Mesenchymal stem cell (in vitro differentiated cells and primary cell): ENCODE measurements around the gene TMEM253.

ENCODE experiments used
- DNase-seq: peaks from one replicate; pipeline ENCODE4 v3.0.0-alpha.2; 2013
- H2AFZ ChIP-seq: one replicate; pipeline ENCODE4 v1.6.1; 2013; ENCODE audit warnings: low read depth, mild to moderate bottlenecking, control low read depth, inconsistent platforms, low read length, moderate library complexity
- H2AK5ac ChIP-seq: 2 replicates; pipeline ENCODE4 v1.6.1; 2013; ENCODE audit warnings: low read length, moderate library complexity, mild to moderate bottlenecking, inconsistent platforms; ENCODE audit not compliant: severe bottlenecking
- H2BK120ac ChIP-seq: one replicate; pipeline ENCODE4 v1.6.1; 2013; ENCODE audit warnings: low read depth, mild to moderate bottlenecking, inconsistent platforms, low read length, moderate library complexity
- H2BK12ac ChIP-seq, 2 experiments: one replicate each; pipeline ENCODE4 v1.6.1; 2013; ENCODE audit warnings: inconsistent platforms in 2 of 2, low read length in 2 of 2, mild to moderate bottlenecking in 2 of 2, moderate library complexity in 2 of 2, control low read depth in 1 of 2
- H2BK15ac ChIP-seq: one replicate; pipeline ENCODE4 v1.6.1; 2013; ENCODE audit warnings: mild to moderate bottlenecking, low read depth, inconsistent platforms; ENCODE audit not compliant: poor library complexity, severe bottlenecking
- H2BK5ac ChIP-seq: 2 replicates; pipeline ENCODE4 v1.6.1; 2013; ENCODE audit warnings: low read depth, mild to moderate bottlenecking, low read length, control low read depth, inconsistent platforms; ENCODE audit not compliant: poor library complexity, severe bottlenecking
- H3K14ac ChIP-seq, 2 experiments: one replicate each; pipeline ENCODE4 v1.6.1; 2013; ENCODE audit warnings: inconsistent platforms in 2 of 2, low read length in 2 of 2, control low read depth in 1 of 2, mild to moderate bottlenecking in 1 of 2, moderate library complexity in 1 of 2
- H3K18ac ChIP-seq, 2 experiments: one replicate each; pipeline ENCODE4 v1.6.1; 2013; ENCODE audit warnings: inconsistent platforms in 2 of 2, low read length in 2 of 2, control low read depth in 1 of 2, low read depth in 1 of 2, mild to moderate bottlenecking in 1 of 2
- H3K23ac ChIP-seq, 2 experiments: one replicate each; pipeline ENCODE4 v1.6.1; 2013; ENCODE audit warnings: inconsistent platforms in 2 of 2, low read length in 2 of 2, mild to moderate bottlenecking in 2 of 2, moderate library complexity in 2 of 2, control low read depth in 1 of 2
- H3K27ac ChIP-seq: 2 replicates; pipeline ENCODE4 v1.5.1; 2013; ENCODE audit warnings: mild to moderate bottlenecking, moderate library complexity, low read length, control low read depth, inconsistent platforms; ENCODE audit not compliant: poor library complexity, severe bottlenecking
- H3K27me3 ChIP-seq, 2 experiments: 2 replicates each; pipeline versions ENCODE4 v1.6.1 to v1.7.0; 2013; ENCODE audit warnings: low read length in 2 of 2, mild to moderate bottlenecking in 2 of 2, moderate library complexity in 2 of 2, control low read depth in 1 of 2, inconsistent platforms in 1 of 2; ENCODE audit not compliant: control insufficient read depth in 1 of 2, insufficient read depth in 1 of 2
- H3K36me3 ChIP-seq, 2 experiments: 2 replicates each; pipeline versions ENCODE4 v1.6.1 to v1.7.0; 2013; ENCODE audit warnings: low read length in 2 of 2, control low read depth in 1 of 2, inconsistent platforms in 1 of 2, low read depth in 1 of 2, mild to moderate bottlenecking in 1 of 2; ENCODE audit not compliant: insufficient read depth in 2 of 2, control insufficient read depth in 1 of 2
- H3K4ac ChIP-seq, 2 experiments: one replicate each; pipeline ENCODE4 v1.6.1; 2013; ENCODE audit warnings: inconsistent platforms in 2 of 2, low read length in 2 of 2, mild to moderate bottlenecking in 2 of 2, moderate library complexity in 2 of 2, control low read depth in 1 of 2, low read depth in 1 of 2
- H3K4me1 ChIP-seq: 2 replicates; pipeline ENCODE4 v1.6.1; 2013; ENCODE audit warnings: low read depth, low read length, control low read depth; ENCODE audit not compliant: control insufficient read depth, insufficient read depth
- H3K4me2 ChIP-seq: 2 replicates; pipeline ENCODE4 v1.6.1; 2013; ENCODE audit warnings: low read length, mild to moderate bottlenecking, inconsistent platforms; ENCODE audit not compliant: poor library complexity, severe bottlenecking
- H3K4me3 ChIP-seq, 2 experiments: 2 replicates each; pipeline versions ENCODE4 v1.5.1 to v1.7.0; 2013; ENCODE audit warnings: low read length in 2 of 2, mild to moderate bottlenecking in 2 of 2, control low read depth in 1 of 2, low read depth in 1 of 2; ENCODE audit not compliant: insufficient read depth in 1 of 2
- H3K79me1 ChIP-seq: replicated peaks from 2 replicates; pipeline ENCODE4 v1.6.1; 2013; ENCODE audit warnings: mild to moderate bottlenecking, control low read depth, low read length, inconsistent platforms; ENCODE audit not compliant: poor library complexity, severe bottlenecking
- H3K9ac ChIP-seq: 2 replicates; pipeline ENCODE4 v1.7.0; 2013; ENCODE audit warnings: mild to moderate bottlenecking, low read length, moderate library complexity
- H3K9me3 ChIP-seq: 2 replicates; pipeline ENCODE4 v1.7.0; 2013; ENCODE audit warnings: mild to moderate bottlenecking, low read length; ENCODE audit not compliant: control insufficient read depth
- H4K8ac ChIP-seq: one replicate; pipeline ENCODE4 v1.6.1; 2013; ENCODE audit warnings: inconsistent platforms, mild to moderate bottlenecking, low read length, moderate library complexity
- H4K91ac ChIP-seq: one replicate; pipeline ENCODE4 v1.6.1; 2013; ENCODE audit warnings: mild to moderate bottlenecking, low read length, inconsistent platforms
- WGBS: methylation state at CpG from one replicate; pipeline ENCODE4 v1.1.7; 2013; ENCODE audit warnings: mixed read lengths; 5-methylcytosine and 5-hydroxymethylcytosine counted together

Gene TMEM253

GRCh38 chr14:21098076-21098891 is 2.6 kb upstream of the TMEM253 start, which contains the start of gene ZNF219:
Gene ZNF219, minus strand, starts transcription at chr14:21098655. Its CDS starts 5,064 bp downstream, at chr14:21093591.
- Histone ChIP-seq H3K9me3 (no peaks in the 10 kb centered on the region), H3K9ac (peak within 1 kb of the TSS; percentile 92), H2BK15ac (no peak within 1 kb of the TSS), H2BK5ac (no peak within 1 kb of the TSS), H3K4me1 (peaks cover 26% of the 10 kb centered on the region), H2AFZ (peak within 1 kb of the TSS; percentile 42), H4K8ac (peak within 1 kb of the TSS; percentile 72), H2BK12ac (peak within 1 kb of the TSS in 1 of 2 experiments; percentile 47), H3K4me2 (peak within 1 kb of the TSS; percentile 78), H3K4me3 (peak within 1 kb of the TSS; percentile 62 to 84), H2BK120ac (peak within 1 kb of the TSS; percentile 49), H3K27me3 (no peaks in the 10 kb centered on the region), H4K91ac (no peak within 1 kb of the TSS), H3K4ac (peak within 1 kb of the TSS in 1 of 2 experiments; percentile 14), H3K27ac (peak within 1 kb of the TSS; percentile 88), H3K14ac (no peak within 1 kb of the TSS), H3K36me3 (peaks cover under 1 to 1% of the 10 kb centered on the region in 2 experiments), H3K79me1 (peaks cover 12% of the 10 kb centered on the region), H2AK5ac (peak within 1 kb of the TSS; percentile 9), H3K23ac (no peak within 1 kb of the TSS), H3K18ac (peak within 1 kb of the TSS in 1 of 2 experiments; percentile 42)
- DNase-seq, result peak; percentile 52
- WGBS, result 0% methylated on average over 17 of the region's 90 CpGs

- Histone ChIP-seq H3K4me1 (peaks cover 24% of the 10 kb centered on the region), H3K4me3 (peak overlapping the region; percentile 62 to 84), H3K36me3 (no peaks in the 10 kb centered on the region), H2BK5ac (no peak overlapping the region), H4K8ac (peak overlapping the region; percentile 72), H3K9ac (peak overlapping the region; percentile 92), H2AFZ (peak overlapping the region; percentile 42), H3K23ac (no peak overlapping the region), H2BK12ac (peak overlapping the region in 1 of 2 experiments; percentile 47), H3K4ac (peak overlapping the region in 1 of 2 experiments; percentile 14), H3K14ac (no peak overlapping the region), H2BK120ac (no peak overlapping the region), H3K79me1 (peaks cover 12% of the 10 kb centered on the region), H3K27me3 (no peaks in the 10 kb centered on the region), H2BK15ac (no peak overlapping the region), H3K27ac (peak overlapping the region; percentile 86), H3K9me3 (no peaks in the 10 kb centered on the region), H2AK5ac (no peak overlapping the region), H3K18ac (no peak overlapping the region), H3K4me2 (peak overlapping the region; percentile 78), H4K91ac (no peak overlapping the region)
- WGBS, result 45% methylated on average over 9 of the region's 16 CpGs
- DNase-seq, result no peak
Observed at GRCh38 chr14:21098892-21099595, 1.8 kb upstream of the TMEM253 start.

GRCh38 chr14:21099596-21099985 is 1.3 kb upstream of the TMEM253 start:
- 96% methylated on average over 4 of the region's 5 CpGs for WGBS
- H3K9ac ChIP-seq, result peak overlapping the region; percentile 92
- no peaks in the 10 kb centered on the region for H3K36me3 ChIP-seq
- peak overlapping the region; percentile 60 for H2AK5ac ChIP-seq
- no peaks in the 10 kb centered on the region for H3K9me3 ChIP-seq
- no peak overlapping the region for H3K4ac ChIP-seq
- no peak overlapping the region for H3K18ac ChIP-seq
- no peak overlapping the region for H4K8ac ChIP-seq
- no peak for DNase-seq
- no peak overlapping the region for H3K14ac ChIP-seq
- no peak overlapping the region for H3K23ac ChIP-seq
- peak overlapping the region in 1 of 2 experiments; percentile 84 for H3K4me3 ChIP-seq
- peak overlapping the region in 1 of 2 experiments; percentile 47 for H2BK12ac ChIP-seq
- H2AFZ ChIP-seq, result no peak overlapping the region
- no peak overlapping the region for H2BK15ac ChIP-seq
- no peak overlapping the region for H3K4me2 ChIP-seq
- H3K27me3 ChIP-seq, result no peaks in the 10 kb centered on the region
- peaks cover 12% of the 10 kb centered on the region for H3K79me1 ChIP-seq
- H3K27ac ChIP-seq, result no peak overlapping the region
- no peak overlapping the region for H4K91ac ChIP-seq
- no peak overlapping the region for H2BK120ac ChIP-seq
- H3K4me1 ChIP-seq, result peaks cover 21% of the 10 kb centered on the region
- H2BK5ac ChIP-seq, result no peak overlapping the region
